Superior temporal gyrus (tissue), 1 donor: Measurements from ENCODE around the gene UTP4.
A peak's percentile ranks its signal among the peaks of the same experiment; 100 is the strongest.
"Not testable (repeated sequence)": the region's sequence is repeated elsewhere in the genome, so short reads cannot be mapped to it uniquely, and the experiment has no call there.

Experiments
- DNase-seq: peaks from one replicate; pipeline ENCODE4 v3.0.0-alpha.2; 2016; ENCODE audit errors: extremely low spot score

UTP4 gene

DNA sequence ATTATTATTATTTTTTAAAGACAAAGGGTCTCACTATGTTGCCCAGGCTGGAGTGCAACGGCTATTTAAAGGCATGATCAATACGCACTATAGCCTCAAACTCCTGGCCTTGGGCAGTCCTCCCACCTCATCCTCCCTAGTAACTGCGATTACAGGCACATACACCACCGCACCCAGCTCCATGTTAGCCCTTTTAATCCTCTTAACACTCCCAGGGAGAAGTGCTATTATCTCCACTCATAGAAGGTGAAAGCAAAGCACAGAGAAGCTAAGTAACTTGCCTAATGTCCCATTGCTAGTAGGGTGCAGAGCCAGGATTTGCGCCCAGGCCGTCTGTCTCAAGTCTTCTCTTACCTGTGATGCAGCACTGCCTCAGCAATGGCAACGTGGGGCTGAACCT is 22.0 kb upstream of the UTP4 start:
- no peak for DNase-seq

- DNase-seq = no peak
Measured at GRCh38 chr16:69111216-69111875, 21.1 kb upstream of the UTP4 start.

DNA sequence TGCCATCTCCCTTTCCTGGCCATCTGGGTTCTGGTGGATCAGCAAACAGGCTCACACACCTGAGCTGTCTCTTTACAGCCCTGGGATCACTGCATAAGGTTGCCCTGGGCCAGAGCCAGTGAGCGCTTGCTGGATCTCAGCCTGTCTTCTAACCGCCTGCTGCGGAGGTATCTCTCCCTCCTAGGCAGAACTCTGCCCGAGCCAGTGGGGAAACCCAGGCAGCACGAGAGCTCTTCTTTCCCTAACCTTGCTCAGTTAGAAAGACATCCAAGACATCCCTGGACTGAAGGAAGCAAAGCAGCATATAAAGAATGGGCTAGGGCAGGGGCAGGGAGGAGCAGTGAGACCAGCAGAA is 20.6 kb upstream of the UTP4 start:
- no peak for DNase-seq

DNA sequence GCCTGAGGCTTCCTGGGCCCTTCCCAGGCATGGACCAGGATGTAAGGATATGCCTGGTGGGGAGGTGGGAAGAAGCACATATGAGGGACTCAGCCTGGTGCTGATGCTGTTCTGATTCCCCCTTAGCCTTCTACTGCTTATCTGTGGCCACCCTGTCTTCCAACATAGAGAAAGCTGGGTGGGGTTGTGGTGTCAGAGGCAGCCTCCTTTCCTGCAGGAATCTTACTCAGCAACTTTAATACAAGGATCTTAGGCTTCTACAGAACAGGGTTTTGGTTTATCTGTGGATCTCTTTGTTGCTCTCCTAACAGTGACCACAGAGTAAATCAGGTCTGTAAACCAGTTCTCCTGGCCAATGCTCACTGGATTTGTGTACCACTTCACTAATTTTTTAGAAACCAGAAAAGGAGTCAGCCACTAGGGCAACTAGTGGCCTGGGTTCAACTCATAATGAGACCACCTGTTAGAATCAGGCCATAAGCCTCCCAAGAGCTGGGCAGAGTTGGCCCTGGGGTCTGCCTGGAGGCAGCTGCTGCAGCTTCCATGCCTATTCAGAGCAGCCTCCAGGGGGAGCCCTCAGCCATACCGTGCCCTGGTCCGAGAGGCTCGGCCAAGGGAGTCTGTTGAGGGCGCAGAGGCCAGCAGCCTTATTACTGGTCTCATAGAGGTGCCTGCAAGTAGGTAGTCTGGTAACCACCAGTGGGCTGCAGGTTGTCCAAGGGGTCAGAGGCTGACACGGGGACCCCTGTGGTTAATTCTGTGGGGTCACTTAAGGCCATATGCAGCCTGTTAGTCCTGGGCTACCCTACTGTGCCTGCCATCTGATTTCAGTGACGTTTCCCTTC is 19.9 kb upstream of the UTP4 start:
- no peak for DNase-seq

- no peak for DNase-seq
Measured at GRCh38 chr16:69113216-69113615, 19.2 kb upstream of the UTP4 start.

DNA sequence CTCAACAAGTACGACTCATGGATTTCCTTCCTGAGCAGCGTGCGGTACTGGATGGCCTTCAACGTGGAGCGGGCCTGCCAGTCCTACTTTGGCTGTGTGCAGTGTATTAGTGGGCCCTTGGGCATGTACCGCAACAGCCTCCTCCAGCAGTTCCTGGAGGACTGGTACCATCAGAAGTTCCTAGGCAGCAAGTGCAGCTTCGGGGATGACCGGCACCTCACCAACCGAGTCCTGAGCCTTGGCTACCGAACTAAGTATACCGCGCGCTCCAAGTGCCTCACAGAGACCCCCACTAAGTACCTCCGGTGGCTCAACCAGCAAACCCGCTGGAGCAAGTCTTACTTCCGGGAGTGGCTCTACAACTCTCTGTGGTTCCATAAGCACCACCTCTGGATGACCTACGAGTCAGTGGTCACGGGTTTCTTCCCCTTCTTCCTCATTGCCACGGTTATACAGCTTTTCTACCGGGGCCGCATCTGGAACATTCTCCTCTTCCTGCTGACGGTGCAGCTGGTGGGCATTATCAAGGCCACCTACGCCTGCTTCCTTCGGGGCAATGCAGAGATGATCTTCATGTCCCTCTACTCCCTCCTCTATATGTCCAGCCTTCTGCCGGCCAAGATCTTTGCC is 18.0 kb upstream of the UTP4 start:
- DNase-seq = no peak

DNA sequence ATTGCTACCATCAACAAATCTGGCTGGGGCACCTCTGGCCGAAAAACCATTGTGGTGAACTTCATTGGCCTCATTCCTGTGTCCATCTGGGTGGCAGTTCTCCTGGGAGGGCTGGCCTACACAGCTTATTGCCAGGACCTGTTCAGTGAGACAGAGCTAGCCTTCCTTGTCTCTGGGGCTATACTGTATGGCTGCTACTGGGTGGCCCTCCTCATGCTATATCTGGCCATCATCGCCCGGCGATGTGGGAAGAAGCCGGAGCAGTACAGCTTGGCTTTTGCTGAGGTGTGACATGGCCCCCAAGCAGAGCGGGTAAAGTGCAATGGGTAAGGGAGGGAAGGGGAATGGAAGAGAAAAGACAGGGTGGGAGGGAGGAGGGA is 17.5 kb upstream of the UTP4 start:
- no peak for DNase-seq

- DNase-seq = no peak
Measured at GRCh38 chr16:69115361-69115760, 17.1 kb upstream of the UTP4 start.

- DNase-seq = no peak
Measured at GRCh38 chr16:69115837-69116236, 16.6 kb upstream of the UTP4 start.

DNA sequence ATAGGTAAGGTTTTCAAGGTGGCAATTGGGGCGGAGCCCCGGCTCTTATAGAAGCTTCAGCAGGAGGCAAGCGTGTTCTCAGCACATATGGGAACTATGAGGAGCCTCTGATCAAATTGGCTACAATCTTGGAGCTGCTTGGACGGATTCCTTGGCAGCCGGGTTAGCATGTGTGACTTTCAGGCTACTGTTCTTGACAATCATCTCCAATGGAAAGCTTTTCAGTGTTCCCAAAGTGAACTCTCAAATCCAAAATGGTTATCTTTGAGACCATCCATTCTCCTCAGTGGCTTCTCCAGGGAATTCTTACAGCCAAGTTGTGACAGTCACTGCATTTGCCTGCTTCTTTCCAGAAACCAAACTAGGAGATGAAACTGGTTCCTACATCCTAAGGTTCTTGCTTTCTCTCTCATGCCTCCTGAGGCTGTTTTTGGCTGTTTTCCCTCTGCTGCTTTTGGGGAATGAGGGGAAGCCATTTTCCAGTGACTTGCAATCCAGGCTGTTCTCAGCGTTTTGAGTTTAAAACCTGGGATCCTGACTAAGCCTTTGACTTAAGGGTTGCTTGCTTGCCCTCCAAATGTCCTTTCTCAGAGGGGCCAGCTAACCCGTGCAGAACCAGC is 16.1 kb upstream of the UTP4 start:
- DNase-seq = no peak

DNA sequence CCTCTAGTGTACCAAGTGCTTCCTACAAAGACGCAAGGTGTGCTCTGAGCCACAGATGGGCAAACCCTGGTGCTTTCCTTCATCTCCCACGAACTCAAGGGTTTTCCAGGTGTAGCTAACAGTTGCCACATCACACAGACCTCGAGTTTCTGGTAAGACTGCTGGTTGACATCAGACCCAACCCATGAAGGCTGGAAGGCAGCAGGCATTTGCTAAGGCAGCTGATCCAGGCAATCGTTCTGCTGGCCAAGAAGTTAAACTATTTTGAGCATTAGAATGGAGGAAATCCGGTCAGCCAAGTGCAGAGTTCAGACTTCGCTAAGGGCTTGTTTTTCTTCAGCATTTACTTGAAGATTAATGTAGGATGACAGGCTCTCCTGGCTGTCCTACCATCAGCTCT is 15.5 kb upstream of the UTP4 start:
- DNase-seq = no peak

- DNase-seq = no peak
Measured at GRCh38 chr16:69118468-69118867, 14.0 kb upstream of the UTP4 start.

- DNase-seq = no peak
Measured at GRCh38 chr16:69118994-69119393, 13.5 kb upstream of the UTP4 start.

DNA sequence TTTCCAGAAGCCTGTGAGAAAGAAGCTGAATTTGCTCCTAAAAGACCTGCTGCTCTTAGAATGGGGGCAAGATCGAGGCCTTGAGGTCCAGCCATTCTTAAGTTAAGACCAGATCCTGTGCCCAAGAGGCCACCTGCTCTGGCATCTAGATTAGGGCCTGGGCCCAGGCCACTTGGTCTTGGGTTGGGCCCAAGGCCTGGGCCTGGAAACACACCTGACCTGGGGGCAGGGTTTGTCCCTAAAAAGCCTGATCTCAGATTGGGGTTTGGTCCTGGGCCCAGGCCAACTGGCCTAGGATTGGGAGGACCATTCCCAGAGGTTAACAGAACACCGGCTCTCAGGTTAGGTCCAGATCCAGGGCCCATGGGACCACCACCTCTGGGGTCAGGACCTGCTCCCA is 12.9 kb upstream of the UTP4 start:
- DNase-seq = no peak

DNA sequence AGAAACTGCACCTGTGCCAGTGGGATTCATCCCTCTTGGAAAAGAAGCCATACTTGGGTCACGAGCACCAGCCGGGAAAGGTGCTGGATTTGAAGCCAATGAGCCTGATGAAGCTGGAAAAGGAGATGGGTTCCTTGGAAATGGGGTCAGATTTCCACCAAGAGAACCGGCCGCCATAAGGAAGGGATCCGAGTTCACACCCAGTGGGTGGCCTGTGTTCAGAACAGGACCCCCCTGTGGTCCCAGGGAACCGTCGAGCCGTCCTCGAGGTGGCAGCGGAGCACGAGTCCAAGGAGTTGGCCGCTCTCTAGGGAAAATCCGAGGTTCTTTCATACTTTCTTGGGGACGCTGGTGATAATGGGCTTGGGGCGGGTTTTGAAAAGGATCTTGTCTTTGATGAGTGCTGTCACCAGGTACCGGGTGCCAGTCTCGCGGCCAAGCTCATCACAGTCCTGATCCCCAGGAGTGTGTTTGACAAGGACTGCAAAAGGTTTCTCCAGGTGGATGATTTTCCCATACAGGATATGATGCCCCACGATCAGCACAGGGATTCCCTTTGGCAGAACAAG is 12.3 kb upstream of the UTP4 start:
- no peak for DNase-seq

GRCh38 chr16:69123910-69124309 is 8.5 kb upstream of the UTP4 start:
- DNase-seq = peak; percentile 85

GRCh38 chr16:69124406-69124805 is 8.0 kb upstream of the UTP4 start:
- not testable (repeated sequence) for DNase-seq

DNA sequence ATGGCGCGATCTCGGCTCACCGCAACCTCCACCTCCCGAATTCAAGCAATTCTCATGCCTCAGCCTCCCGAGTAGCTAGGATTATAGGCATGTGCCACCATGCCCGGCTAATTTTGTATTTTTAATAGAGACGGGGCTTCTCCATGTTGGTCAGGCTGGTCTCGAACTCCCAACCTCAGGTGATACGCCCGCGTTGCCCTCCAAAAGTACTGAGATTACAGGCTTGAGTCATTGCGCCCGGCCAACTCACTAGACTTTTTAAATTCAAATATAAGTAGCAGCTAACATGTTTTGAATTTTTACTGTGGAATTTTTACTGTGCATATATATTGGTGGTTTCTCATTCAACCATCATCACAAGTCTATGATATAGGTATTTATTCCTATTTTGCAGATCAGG is 7.5 kb upstream of the UTP4 start:
- not testable (repeated sequence) for DNase-seq

DNA sequence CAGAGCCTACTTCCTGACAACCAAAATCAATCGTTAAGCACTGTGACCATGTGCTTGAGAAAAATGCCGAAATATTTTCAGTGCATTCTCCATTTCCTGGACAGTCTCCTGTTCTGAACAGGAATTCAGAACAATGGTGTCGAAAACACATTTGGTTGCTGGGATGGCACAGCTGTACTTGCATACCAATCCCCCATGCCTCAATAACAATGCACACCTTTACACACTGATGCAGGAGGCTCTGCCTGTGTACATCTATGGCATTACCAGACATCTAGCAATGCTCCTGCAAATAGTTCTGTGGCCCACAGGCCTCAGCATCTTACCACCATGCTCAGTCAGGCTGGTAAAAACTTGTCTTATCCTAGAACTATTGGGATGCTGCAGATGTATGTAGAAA is 6.2 kb upstream of the UTP4 start:
- DNase-seq = no peak

- DNase-seq = not testable (repeated sequence)
Measured at GRCh38 chr16:69126801-69127200, 5.6 kb upstream of the UTP4 start.

GRCh38 chr16:69127966-69128510 is 4.4 kb upstream of the UTP4 start:
- DNase-seq = no peak

- no peak for DNase-seq
Measured at GRCh38 chr16:69130461-69130860, 2.0 kb upstream of the UTP4 start.
